ENCODE results near the gene SPATA7. TPM values are rescaled to one million over a fixed set of nuclear protein-coding genes. Genes with fewer than 3 reads are reported as not detected.

SPATA7 gene
- total and polyA plus RNA-seq, 9 of the 15 experiments (the other 6 are each of a cell fraction or from before 2014, with no cell fraction given): 0.80 to 3.3 (median 2.5) TPM

DNA sequence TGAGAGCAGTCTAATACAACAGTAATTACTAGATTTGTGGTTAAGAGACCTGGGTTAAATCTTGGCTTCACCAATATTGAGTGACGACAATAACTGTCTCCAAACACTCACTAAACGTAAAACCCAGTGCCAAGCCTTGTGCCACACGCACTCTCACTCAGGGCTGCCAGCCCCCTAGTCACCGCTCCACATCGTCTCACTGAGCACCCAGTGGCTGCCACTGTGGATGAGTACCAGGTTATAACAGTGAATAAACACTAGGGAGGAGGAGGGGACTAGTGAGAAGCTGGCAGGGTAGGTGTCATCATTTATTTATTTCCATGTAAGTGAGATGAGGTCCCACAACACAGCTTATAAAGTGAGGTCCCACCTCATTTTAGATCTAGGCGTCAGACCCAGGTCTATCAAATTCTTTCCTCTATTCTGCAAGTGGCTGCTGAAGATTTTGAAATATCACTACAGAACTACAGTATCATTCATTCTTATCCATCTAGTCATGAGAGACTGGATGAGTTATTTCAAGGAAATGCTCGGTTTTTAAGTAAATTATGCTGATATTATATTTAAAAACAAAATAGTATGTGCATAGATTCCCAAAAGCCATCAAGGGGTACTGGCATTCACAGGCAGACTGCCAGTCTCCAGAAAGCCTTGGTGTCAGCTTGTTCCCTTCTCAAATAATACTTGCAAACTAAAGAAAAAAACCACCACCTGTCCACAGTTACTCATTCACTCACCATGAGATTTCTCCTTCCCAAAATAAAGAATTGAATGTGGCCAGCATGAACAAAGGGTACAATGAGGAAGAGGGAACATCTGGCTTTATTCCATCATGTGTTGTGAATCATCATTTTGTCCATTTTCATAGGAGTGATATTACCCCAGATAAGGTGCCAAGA is 85.3 kb downstream of the SPATA7 start:
- Histone ChIP-seq H3K36me3 (ENCODE audit: control insufficient read depth, insufficient read depth, low read length) (no peaks in the 10 kb centered on the region), H3K9me1 (ENCODE audit: control insufficient read depth, insufficient read depth, low read length) (no peaks in the 10 kb centered on the region), H4K20me1 (replicated peaks; ENCODE audit: control insufficient read depth, insufficient read depth, low read length) (no peaks in the 10 kb centered on the region), H3K4me3 (no peak overlapping the region), H3K79me2 (ENCODE audit: control insufficient read depth, insufficient read depth, low read length) (no peaks in the 10 kb centered on the region), H3K9me3 (replicated peaks; ENCODE audit: control insufficient read depth, insufficient read depth, low read depth, low read length) (no peaks in the 10 kb centered on the region), H3K4me2 (ENCODE audit: insufficient read depth, low read length) (no peak overlapping the region), H3K9ac (ENCODE audit: insufficient read depth in 1 of 2, low read depth in 2 of 2, low read length in 2 of 2) (no peak overlapping the region), H3K27me3 (ENCODE audit: control insufficient read depth in 2 of 2, insufficient read depth in 2 of 2, low read length in 2 of 2) (no peaks in the 10 kb centered on the region), H3K4me1 (replicated peaks in 1 of 2; ENCODE audit: control insufficient read depth in 2 of 2, insufficient read depth in 2 of 2, low read length in 2 of 2) (no peaks in the 10 kb centered on the region), H3K27ac (ENCODE audit: extremely low read depth, low read depth, low read length) (no peak overlapping the region), H2AFZ (ENCODE audit: low read depth, low read length) (no peak overlapping the region)
- BruUV-seq (replicated peaks): no TSS peak
- DNase-seq (ENCODE audit: extremely low read depth in 1 of 4, low spot score in 3 of 4) (no peak), ATAC-seq (no peak), FAIRE-seq (no peak)
- in situ Hi-C loops (cut with MboI) (no loop called here), intact Hi-C loops (cut with micrococcal nuclease) (no loop called here)
- ChIA-PET POLR2A (interaction anchor here (0.6 kb wide), 1 partner anchor 479 kb away, joined by 3 read pairs; no protein-coding TSS in a partner anchor), CTCF (ENCODE audit: low intra/inter-chr PET ratio) (no interaction called here)
- WGBS (ENCODE audit: insufficient coverage, low coverage, missing lambda C conversion rate): 39% methylated on average over 6 of the region's 7 CpGs
- no peak for TF ChIP-seq ZNF146 (CRISPR knock-in tag; IDR thresholded peaks at IDR 0.05; ENCODE audit: unreplicated experiment)
- no peak for TF ChIP-seq HOXB6 (CRISPR knock-in tag; IDR thresholded peaks at IDR 0.05; ENCODE audit: borderline replicate concordance)
- TF ChIP-seq LEF1 (IDR thresholded peaks at IDR 0.05): no peak
- TF ChIP-seq CLOCK (CRISPR knock-in tag; IDR thresholded peaks at IDR 0.05; ENCODE audit: borderline replicate concordance): no peak
- no peak for TF ChIP-seq SRSF9 (IDR thresholded peaks at IDR 0.05; ENCODE audit: borderline replicate concordance, low read depth, low read length)
- TF ChIP-seq ESRRA (IDR thresholded peaks at IDR 0.05; ENCODE audit: borderline replicate concordance, low read depth): no peak
- TF ChIP-seq, protein P1, sequence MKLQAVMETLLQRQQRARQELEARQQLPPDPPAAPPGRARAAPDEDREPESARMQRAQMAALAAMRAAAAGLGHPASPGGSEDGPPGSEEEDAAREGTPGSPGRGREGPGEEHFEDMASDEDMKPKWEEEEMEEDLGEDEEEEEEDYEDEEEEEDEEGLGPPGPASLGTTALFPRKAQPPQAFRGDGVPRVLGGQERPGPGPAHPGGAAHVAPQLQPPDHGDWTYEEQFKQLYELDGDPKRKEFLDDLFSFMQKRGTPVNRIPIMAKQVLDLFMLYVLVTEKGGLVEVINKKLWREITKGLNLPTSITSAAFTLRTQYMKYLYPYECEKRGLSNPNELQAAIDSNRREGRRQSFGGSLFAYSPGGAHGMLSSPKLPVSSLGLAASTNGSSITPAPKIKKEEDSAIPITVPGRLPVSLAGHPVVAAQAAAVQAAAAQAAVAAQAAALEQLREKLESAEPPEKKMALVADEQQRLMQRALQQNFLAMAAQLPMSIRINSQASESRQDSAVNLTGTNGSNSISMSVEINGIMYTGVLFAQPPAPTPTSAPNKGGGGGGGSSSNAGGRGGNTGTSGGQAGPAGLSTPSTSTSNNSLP (IDR thresholded peaks at IDR 0.05; ENCODE audit: borderline replicate concordance, low read depth, low read length): no peak
- TF ChIP-seq, protein P2, sequence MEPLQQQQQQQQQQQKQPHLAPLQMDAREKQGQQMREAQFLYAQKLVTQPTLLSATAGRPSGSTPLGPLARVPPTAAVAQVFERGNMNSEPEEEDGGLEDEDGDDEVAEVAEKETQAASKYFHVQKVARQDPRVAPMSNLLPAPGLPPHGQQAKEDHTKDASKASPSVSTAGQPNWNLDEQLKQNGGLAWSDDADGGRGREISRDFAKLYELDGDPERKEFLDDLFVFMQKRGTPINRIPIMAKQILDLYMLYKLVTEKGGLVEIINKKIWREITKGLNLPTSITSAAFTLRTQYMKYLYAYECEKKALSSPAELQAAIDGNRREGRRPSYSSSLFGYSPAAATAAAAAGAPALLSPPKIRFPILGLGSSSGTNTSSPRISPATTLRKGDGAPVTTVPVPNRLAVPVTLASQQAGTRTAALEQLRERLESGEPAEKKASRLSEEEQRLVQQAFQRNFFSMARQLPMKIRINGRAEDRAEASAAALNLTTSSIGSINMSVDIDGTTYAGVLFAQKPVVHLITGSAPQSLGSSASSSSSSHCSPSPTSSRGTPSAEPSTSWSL (CRISPR knock-in tag; IDR thresholded peaks at IDR 0.05; ENCODE audit: borderline replicate concordance): no peak
- TF ChIP-seq ZC3H11A (IDR thresholded peaks at IDR 0.05; ENCODE audit: low read depth, low read length): no peak
- TF ChIP-seq ZNF445 (CRISPR knock-in tag; IDR thresholded peaks at IDR 0.05; ENCODE audit: low read depth): no peak
- TF ChIP-seq ZBED1 (IDR thresholded peaks at IDR 0.05): no peak
- TF ChIP-seq HIVEP1 (CRISPR knock-in tag; IDR thresholded peaks at IDR 0.05): no peak
